ENCODE results near the gene DMGDH.

The DMGDH gene

GRCh38 chr5:78974011-78974410 lies 95.5 kb downstream of the DMGDH start:
- TF ChIP-seq ZFX (IDR thresholded peaks at IDR 0.05) (no peak), CTCF (conservative IDR thresholded peaks at IDR 0.05) (no peak)
- peak overlapping the region; percentile 30 for H3K27ac ChIP-seq

GRCh38 chr5:78972654-78973428 lies 96.6 kb downstream of the DMGDH start:
- TF ChIP-seq CTCF (conservative IDR thresholded peaks at IDR 0.05) = no peak
- TF ChIP-seq ZFX (IDR thresholded peaks at IDR 0.05) = no peak

GRCh38 chr5:78971998-78972397 lies 97.5 kb downstream of the DMGDH start:
- no peak overlapping the region for H3K27ac ChIP-seq
- no peak for TF ChIP-seq ZFX (IDR thresholded peaks at IDR 0.05)
- TF ChIP-seq CTCF (conservative IDR thresholded peaks at IDR 0.05) = no peak

More at GRCh38 chr5:78972654-78973428, 96.6 kb downstream of the DMGDH start:
- H3K27ac ChIP-seq = no peak overlapping the region

GRCh38 chr5:78968781-78969180 lies 100.7 kb downstream of the DMGDH start:
- H3K27ac ChIP-seq = no peak overlapping the region
- no peak for TF ChIP-seq CTCF (conservative IDR thresholded peaks at IDR 0.05)
- no peak for TF ChIP-seq ZFX (IDR thresholded peaks at IDR 0.05)

- no peak overlapping the region for H3K27ac ChIP-seq
- peak; percentile 66 for TF ChIP-seq CTCF (conservative IDR thresholded peaks at IDR 0.05)
- TF ChIP-seq ZFX (IDR thresholded peaks at IDR 0.05) = no peak
These were observed 104.6 kb downstream of the DMGDH start for GRCh38 chr5:78964889-78965288.

GRCh38 chr5:78961743-78962142 lies 107.7 kb downstream of the DMGDH start:
- H3K27ac ChIP-seq = no peak overlapping the region
- no peak for TF ChIP-seq CTCF (conservative IDR thresholded peaks at IDR 0.05)
- no peak for TF ChIP-seq ZFX (IDR thresholded peaks at IDR 0.05)

GRCh38 chr5:78959767-78960166 lies 109.7 kb downstream of the DMGDH start:
- TF ChIP-seq ZFX (IDR thresholded peaks at IDR 0.05) (no peak), CTCF (conservative IDR thresholded peaks at IDR 0.05) (no peak)

More at GRCh38 chr5:78959767-78960166, 109.7 kb downstream of the DMGDH start:
- H3K27ac ChIP-seq = no peak overlapping the region

All from C4-2B (cell line).